Stimulated activated naive CD4-positive, alpha-beta T cell treated with Interleukin-2 at 50 U/mL for 16 hours (primary cell): ENCODE data around the gene WASHC1.
"Not testable (repeated sequence)": the region's sequence is repeated elsewhere in the genome, so short reads cannot be mapped to it uniquely, and the experiment has no call there.

Source experiments
- DNase-seq: peaks from one replicate; lab custom pipeline; 2025; lab: John Stamatoyannopoulos, UW

Gene WASHC1, protein sequence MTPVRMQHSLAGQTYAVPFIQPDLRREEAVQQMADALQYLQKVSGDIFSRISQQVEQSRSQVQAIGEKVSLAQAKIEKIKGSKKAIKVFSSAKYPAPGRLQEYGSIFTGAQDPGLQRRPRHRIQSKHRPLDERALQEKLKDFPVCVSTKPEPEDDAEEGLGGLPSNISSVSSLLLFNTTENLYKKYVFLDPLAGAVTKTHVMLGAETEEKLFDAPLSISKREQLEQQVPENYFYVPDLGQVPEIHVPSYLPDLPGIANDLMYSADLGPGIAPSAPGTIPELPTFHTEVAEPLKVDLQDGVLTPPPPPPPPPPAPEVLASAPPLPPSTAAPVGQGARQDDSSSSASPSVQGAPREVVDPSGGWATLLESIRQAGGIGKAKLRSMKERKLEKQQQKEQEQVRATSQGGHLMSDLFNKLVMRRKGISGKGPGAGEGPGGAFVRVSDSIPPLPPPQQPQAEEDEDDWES

DNA sequence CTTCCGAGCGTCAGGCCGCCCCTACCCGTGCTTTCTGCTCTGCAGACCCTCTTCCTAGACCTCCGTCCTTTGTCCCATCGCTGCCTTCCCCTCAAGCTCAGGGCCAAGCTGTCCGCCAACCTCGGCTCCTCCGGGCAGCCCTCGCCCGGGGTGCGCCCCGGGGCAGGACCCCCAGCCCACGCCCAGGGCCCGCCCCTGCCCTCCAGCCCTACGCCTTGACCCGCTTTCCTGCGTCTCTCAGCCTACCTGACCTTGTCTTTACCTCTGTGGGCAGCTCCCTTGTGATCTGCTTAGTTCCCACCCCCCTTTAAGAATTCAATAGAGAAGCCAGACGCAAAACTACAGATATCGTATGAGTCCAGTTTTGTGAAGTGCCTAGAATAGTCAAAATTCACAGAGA, at the start of gene WASHC1:
Gene WASHC1 (minus strand): TSS at position 101 of the 400 bp plus-strand sequence. CDS start 4,457 bp downstream, outside the sequence.
- DNase-seq: not testable (repeated sequence)

DNA sequence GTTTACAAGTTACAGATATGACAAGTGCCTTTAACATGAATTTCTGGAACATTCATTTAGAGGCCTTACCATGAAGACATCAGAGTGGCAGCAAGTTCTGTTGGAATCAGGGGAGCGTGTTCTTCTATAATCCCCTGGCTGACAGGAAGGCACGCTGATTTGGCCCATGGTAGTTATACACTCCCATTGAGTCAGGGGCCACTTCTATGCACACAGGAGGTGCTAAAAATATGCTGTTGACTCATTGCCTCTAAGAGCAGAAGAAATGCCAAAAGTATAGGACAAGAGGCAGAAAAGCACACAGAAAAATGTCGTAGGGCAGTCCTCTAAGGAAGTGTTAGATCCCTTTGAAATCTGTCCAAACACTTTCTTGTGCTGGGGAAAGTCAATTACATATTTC, 49.1 kb upstream of the WASHC1 start:
- not testable (repeated sequence) for DNase-seq

- not testable (repeated sequence) for DNase-seq
These were observed 47.1 kb upstream of the WASHC1 start for GRCh38 chr9:76389-76788.

- DNase-seq: not testable (repeated sequence)
These were observed 44.8 kb upstream of the WASHC1 start for GRCh38 chr9:73900-74525.

- DNase-seq: peak; percentile 5
These were observed 44.0 kb upstream of the WASHC1 start for GRCh38 chr9:73076-73899.

DNA sequence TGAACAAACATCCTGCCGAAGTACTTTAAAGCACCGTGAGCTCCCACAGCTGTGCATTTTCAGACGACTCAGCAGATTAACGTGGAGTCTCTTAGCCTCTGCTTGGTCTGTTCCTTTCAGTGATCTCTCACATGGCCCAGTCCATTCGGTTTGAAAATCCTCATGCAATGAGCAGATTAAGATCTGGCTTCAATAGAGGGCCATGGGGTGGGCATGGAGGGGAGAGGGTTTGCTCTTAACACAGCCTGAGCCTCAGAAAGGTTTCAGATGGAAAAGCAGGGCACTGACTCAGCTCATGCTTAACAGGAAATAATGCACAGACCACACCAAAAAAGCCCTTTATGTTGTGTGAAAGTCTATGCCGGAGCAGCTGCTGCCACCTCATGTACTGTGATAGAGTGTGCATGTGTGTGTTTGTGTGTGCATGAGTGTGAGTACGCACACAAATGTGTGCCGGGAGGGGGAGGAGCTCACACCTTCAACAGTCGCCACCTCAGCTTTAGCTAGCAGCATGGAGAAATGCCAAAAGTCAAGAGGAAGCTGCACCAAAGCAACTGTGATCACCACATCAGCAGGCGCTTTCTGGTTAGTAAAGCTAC, 33.9 kb upstream of the WASHC1 start:
- peak; percentile 12 for DNase-seq

- DNase-seq: not testable (repeated sequence)
These were observed 23.4 kb upstream of the WASHC1 start for GRCh38 chr9:52678-53077.

GRCh38 chr9:48190-48842, 19.1 kb upstream of the WASHC1 start:
- not testable (repeated sequence) for DNase-seq

DNA sequence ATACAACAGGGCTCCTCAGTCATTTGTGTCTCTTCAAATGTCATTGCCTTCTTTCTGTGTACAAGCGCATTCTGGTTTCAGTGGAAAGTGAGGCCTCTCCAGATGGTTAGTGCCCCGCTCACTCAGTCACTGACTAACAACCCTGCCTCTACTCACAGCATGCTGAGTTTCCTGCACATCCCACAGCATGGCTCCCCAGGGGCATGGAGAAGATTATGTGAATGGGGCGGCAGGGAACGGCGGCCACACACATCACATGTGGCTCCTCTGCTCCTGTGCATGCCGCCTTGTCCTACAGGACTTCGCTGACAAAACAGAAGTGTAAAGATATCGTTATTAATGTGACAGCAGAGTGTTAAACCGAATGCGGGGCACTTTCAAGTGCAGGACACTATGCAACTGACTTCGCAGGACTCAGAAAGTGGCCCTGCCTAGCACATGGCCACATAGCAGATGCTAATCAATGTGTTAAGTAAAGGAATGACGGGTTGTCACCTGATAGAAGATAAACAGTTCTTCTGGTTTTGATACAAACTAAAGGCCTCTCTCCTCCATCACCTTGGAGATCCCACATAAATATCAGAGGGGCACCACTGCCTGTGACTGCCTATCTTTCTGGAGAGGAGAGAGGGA, 17.5 kb upstream of the WASHC1 start:
- DNase-seq: not testable (repeated sequence)

DNA sequence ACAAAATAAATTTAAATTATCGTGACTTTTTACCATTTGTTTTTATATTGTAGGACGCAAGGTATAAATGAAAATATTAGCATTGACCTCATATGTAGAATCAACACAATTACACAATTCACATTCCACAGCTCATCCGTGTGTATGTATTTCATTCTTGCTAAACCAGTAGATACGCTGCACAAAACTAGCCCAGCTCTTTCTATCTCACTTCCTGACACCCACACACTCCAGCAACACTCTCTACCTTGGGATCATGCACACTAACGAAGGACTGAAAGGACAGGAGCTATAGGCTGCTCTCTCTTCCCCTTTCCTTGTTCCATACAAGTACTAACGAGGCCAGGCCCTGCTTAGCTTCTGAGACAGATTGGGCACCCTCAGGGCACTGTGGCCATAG, 16.9 kb upstream of the WASHC1 start:
- DNase-seq: not testable (repeated sequence)

- not testable (repeated sequence) for DNase-seq
These were observed 16.1 kb upstream of the WASHC1 start for GRCh38 chr9:45180-45878.

GRCh38 chr9:44416-44815, 15.2 kb upstream of the WASHC1 start:
- DNase-seq: not testable (repeated sequence)

GRCh38 chr9:43636-44035, 14.4 kb upstream of the WASHC1 start:
- not testable (repeated sequence) for DNase-seq

DNA sequence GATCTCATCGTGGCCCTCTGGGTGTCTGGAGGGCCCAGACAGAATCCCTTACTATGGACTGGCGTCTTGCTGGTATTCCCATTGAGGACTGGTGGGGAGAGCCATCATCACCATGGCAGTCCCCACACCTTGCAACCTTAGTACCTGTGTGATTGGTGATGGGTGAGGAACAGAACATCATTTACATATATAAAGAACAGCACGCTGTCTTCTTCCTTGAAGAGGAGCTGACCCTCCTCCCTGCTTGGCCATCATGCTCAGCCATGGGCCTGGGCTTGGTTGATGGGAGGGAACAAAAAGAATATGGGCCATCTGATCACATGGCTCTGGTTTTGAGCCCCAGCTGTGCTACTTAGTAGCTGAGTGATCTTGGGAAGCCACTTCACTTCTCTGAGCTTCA, 13.9 kb upstream of the WASHC1 start:
- DNase-seq: not testable (repeated sequence)

DNA sequence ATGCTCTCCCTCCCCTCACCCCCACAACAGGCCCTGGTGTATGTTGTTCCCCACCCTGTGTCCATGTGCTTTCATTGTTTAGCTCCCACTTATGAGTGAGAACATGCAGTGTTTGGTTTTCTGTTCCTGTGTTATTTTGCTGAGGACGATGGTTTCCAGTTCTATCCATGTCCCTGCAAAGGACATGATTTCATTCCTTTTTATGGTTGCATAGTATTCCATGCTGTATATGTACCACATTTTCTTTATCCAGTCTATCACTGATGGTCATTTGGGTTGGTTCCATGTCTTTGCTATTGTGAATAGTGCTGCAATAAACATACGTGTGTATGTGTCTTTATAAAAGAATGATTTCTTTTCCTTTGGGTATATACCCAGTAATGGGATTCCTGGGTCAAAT, 12.6 kb upstream of the WASHC1 start:
- DNase-seq: not testable (repeated sequence)

DNA sequence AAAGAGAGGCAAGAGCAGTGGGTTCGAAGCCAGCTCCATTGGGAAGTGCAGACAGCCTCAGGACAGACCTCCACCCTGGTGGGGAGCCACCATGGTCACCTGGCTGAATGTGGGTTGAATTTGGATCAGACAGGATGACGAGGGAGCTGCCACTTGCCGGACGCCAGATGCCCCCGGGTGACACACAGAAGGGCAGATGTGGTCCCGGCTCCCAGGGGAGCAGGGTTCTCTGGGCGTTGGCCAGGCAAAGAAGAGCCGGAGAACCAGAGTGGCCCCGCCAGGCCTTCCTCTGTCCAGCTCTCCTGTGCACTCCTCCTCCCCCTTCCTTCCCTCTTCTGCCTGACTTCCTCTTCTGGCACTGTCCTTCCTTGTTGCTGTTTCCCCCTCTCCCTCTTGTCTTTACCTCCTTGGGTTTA, 12.0 kb upstream of the WASHC1 start:
- not testable (repeated sequence) for DNase-seq

- not testable (repeated sequence) for DNase-seq
These were observed 3.1 kb upstream of the WASHC1 start for GRCh38 chr9:32308-32707.

GRCh38 chr9:28775-29174, 481 bp downstream of the WASHC1 start:
- DNase-seq: not testable (repeated sequence)

- DNase-seq: not testable (repeated sequence)
These were observed 7.6 kb downstream of the WASHC1 start for GRCh38 chr9:21621-22020.

DNA sequence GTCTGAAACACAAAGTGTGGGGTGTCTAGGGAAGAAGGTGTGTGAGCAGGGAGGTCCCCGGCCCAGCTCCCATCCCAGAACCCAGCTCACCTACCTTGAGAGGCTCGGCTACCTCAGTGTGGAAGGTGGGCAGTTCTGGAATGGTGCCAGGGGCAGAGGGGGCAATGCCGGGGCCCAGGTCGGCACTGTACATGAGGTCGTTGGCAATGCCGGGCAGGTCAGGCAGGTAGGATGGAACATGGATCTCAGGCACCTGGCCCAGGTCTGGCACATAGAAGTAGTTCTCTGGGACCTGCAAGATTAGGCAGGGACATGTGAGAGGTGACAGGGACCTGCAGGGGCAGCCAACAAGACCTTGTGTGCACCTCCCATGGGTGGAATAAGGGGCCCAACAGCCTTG, 12.4 kb downstream of the WASHC1 start:
- DNase-seq: not testable (repeated sequence)
